DMS153 treated with DMSO at 0.1 percent for 48 hours (cell line): ENCODE results near the gene ABTB2.

Experiments used
- DNase-seq: peaks from one replicate; lab custom pipeline; 2025; ENCODE audit not compliant: unreplicated experiment; lab: John Stamatoyannopoulos, UW

Gene ABTB2

GRCh38 chr11:34155057-34155756 lies 202.6 kb downstream of the ABTB2 start:
- no peak for DNase-seq

GRCh38 chr11:34154059-34154875 lies 203.5 kb downstream of the ABTB2 start:
- no peak for DNase-seq

- DNase-seq = no peak
These were observed 205.6 kb downstream of the ABTB2 start for GRCh38 chr11:34151916-34152845.

- DNase-seq = no peak
These were observed 206.6 kb downstream of the ABTB2 start for GRCh38 chr11:34151166-34151565.

GRCh38 chr11:34150494-34151151 lies 207.2 kb downstream of the ABTB2 start:
- DNase-seq = no peak

- no peak for DNase-seq
These were observed 208.0 kb downstream of the ABTB2 start for GRCh38 chr11:34149786-34150185.

- no peak for DNase-seq
These were observed 208.5 kb downstream of the ABTB2 start for GRCh38 chr11:34149274-34149673.

- no peak for DNase-seq
These were observed 209.2 kb downstream of the ABTB2 start for GRCh38 chr11:34148504-34149165.

GRCh38 chr11:34147581-34147980 lies 210.2 kb downstream of the ABTB2 start:
- DNase-seq = no peak

GRCh38 chr11:34146866-34147265 lies 210.9 kb downstream of the ABTB2 start:
- no peak for DNase-seq

GRCh38 chr11:34146411-34146810 lies 211.4 kb downstream of the ABTB2 start:
- no peak for DNase-seq

GRCh38 chr11:34145847-34146381 lies 211.9 kb downstream of the ABTB2 start:
- DNase-seq = no peak

GRCh38 chr11:34145073-34145472 lies 212.7 kb downstream of the ABTB2 start:
- DNase-seq = no peak

- no peak for DNase-seq
These were observed 214.8 kb downstream of the ABTB2 start for GRCh38 chr11:34143048-34143447.

- no peak for DNase-seq
These were observed 217.7 kb downstream of the ABTB2 start for GRCh38 chr11:34140149-34140548.

- no peak for DNase-seq
These were observed 218.5 kb downstream of the ABTB2 start for GRCh38 chr11:34139346-34139745.

- no peak for DNase-seq
These were observed 221.4 kb downstream of the ABTB2 start for GRCh38 chr11:34136420-34136819.

GRCh38 chr11:34135439-34135838 lies 222.4 kb downstream of the ABTB2 start:
- no peak for DNase-seq

- no peak for DNase-seq
These were observed 223.0 kb downstream of the ABTB2 start for GRCh38 chr11:34134765-34135164.
